Activated CD8-positive, alpha-beta memory T cell treated with anti-CD3 and anti-CD28 coated beads, Interleukin-2, amount 50 U/mL, for 48 hours (primary cell): ENCODE measurements around the gene CSNK2A1.

Source experiments
- DNase-seq: peaks from one replicate; pipeline ENCODE4 v3.0.0-alpha.2; 2020

The CSNK2A1 gene

GRCh38 chr20:563187-563586 lies 19.6 kb upstream of the CSNK2A1 start:
- no peak for DNase-seq

GRCh38 chr20:562232-562897 lies 18.8 kb upstream of the CSNK2A1 start:
- no peak for DNase-seq

- DNase-seq, result peak; percentile 68
These were observed 18.0 kb upstream of the CSNK2A1 start for GRCh38 chr20:561437-562231.

- no peak for DNase-seq
These were observed 17.1 kb upstream of the CSNK2A1 start for GRCh38 chr20:560680-561079.

- peak; percentile 29 for DNase-seq
These were observed 14.5 kb upstream of the CSNK2A1 start for GRCh38 chr20:558117-558516.

GRCh38 chr20:556984-557383 lies 13.4 kb upstream of the CSNK2A1 start:
- DNase-seq, result no peak

GRCh38 chr20:555976-556385 lies 12.4 kb upstream of the CSNK2A1 start:
- DNase-seq, result no peak

- DNase-seq, result no peak
These were observed 7.0 kb upstream of the CSNK2A1 start for GRCh38 chr20:550611-551010.

GRCh38 chr20:549722-550496 lies 6.3 kb upstream of the CSNK2A1 start:
- no peak for DNase-seq

- DNase-seq, result no peak
These were observed 5.3 kb upstream of the CSNK2A1 start for GRCh38 chr20:548906-549305.

- no peak for DNase-seq
These were observed 3.8 kb upstream of the CSNK2A1 start for GRCh38 chr20:547394-547793.

GRCh38 chr20:546353-546752 lies 2.8 kb upstream of the CSNK2A1 start:
- DNase-seq, result no peak

- DNase-seq, result no peak
These were observed 649 bp upstream of the CSNK2A1 start for GRCh38 chr20:544153-544725.

- DNase-seq, result peak; percentile 71
These were observed 717 bp downstream of the CSNK2A1 start for GRCh38 chr20:542777-543368.

- DNase-seq, result no peak
These were observed 3.0 kb downstream of the CSNK2A1 start for GRCh38 chr20:540391-541201.

- no peak for DNase-seq
These were observed 3.7 kb downstream of the CSNK2A1 start for GRCh38 chr20:539848-540247.

- no peak for DNase-seq
These were observed 4.4 kb downstream of the CSNK2A1 start for GRCh38 chr20:539191-539590.

- no peak for DNase-seq
These were observed 5.6 kb downstream of the CSNK2A1 start for GRCh38 chr20:537983-538382.

- no peak for DNase-seq
These were observed 7.1 kb downstream of the CSNK2A1 start for GRCh38 chr20:536426-537010.

GRCh38 chr20:535958-536357 lies 7.6 kb downstream of the CSNK2A1 start:
- no peak for DNase-seq

GRCh38 chr20:533526-533925 lies 10.1 kb downstream of the CSNK2A1 start:
- no peak for DNase-seq

GRCh38 chr20:532530-532929 lies 11.1 kb downstream of the CSNK2A1 start:
- DNase-seq, result no peak
